ENCODE measurements around the gene CCSER1.
"Not testable (repeated sequence)": the region's sequence is repeated elsewhere in the genome, so short reads cannot be mapped to it uniquely, and the experiment has no call there.

Gene CCSER1

GRCh38 chr4:91448668-91449330, 1321.6 kb downstream of the CCSER1 start:
- DNase-seq = no peak

- no peak for DNase-seq
Measured at GRCh38 chr4:91454111-91454510, 1326.9 kb downstream of the CCSER1 start.

- not testable (repeated sequence) for DNase-seq
Measured at GRCh38 chr4:91462566-91462965, 1335.4 kb downstream of the CCSER1 start.

- no peak for DNase-seq
Measured at GRCh38 chr4:91470671-91471070, 1343.5 kb downstream of the CCSER1 start.

GRCh38 chr4:91471280-91471679, 1344.1 kb downstream of the CCSER1 start:
- DNase-seq = no peak

- DNase-seq = no peak
Measured at GRCh38 chr4:91472046-91472445, 1344.9 kb downstream of the CCSER1 start.

- no peak for DNase-seq
Measured at GRCh38 chr4:91485415-91485814, 1358.2 kb downstream of the CCSER1 start.

- no peak for DNase-seq
Measured at GRCh38 chr4:91488946-91489345, 1361.8 kb downstream of the CCSER1 start.

GRCh38 chr4:91497892-91498291, 1370.7 kb downstream of the CCSER1 start:
- no peak for DNase-seq

- DNase-seq = no peak
Measured at GRCh38 chr4:91502365-91502764, 1375.2 kb downstream of the CCSER1 start.

- no peak for DNase-seq
Measured at GRCh38 chr4:91513326-91513725, 1386.1 kb downstream of the CCSER1 start.

GRCh38 chr4:91519155-91519554, 1392.0 kb downstream of the CCSER1 start:
- no peak for DNase-seq

GRCh38 chr4:91525621-91526020, 1398.4 kb downstream of the CCSER1 start:
- DNase-seq = no peak

- DNase-seq = no peak
Measured at GRCh38 chr4:91527056-91527455, 1399.9 kb downstream of the CCSER1 start.

- no peak for DNase-seq
Measured at GRCh38 chr4:91567594-91567993, 1440.4 kb downstream of the CCSER1 start.

- no peak for DNase-seq
Measured at GRCh38 chr4:91577864-91578263, 1450.7 kb downstream of the CCSER1 start.

GRCh38 chr4:91590260-91590659, 1463.1 kb downstream of the CCSER1 start:
- DNase-seq = no peak

GRCh38 chr4:91592125-91592524, 1464.9 kb downstream of the CCSER1 start:
- DNase-seq = no peak

- DNase-seq = no peak
Measured at GRCh38 chr4:91596718-91597117, 1469.5 kb downstream of the CCSER1 start.

GRCh38 chr4:91598696-91599095, 1471.5 kb downstream of the CCSER1 start:
- no peak for DNase-seq

GRCh38 chr4:91600301-91600700, 1473.1 kb downstream of the CCSER1 start:
- no peak for DNase-seq

GRCh38 chr4:91601401-91601800, 1474.2 kb downstream of the CCSER1 start:
- DNase-seq = no peak

- no peak for DNase-seq
Measured at GRCh38 chr4:91611782-91612181, 1484.6 kb downstream of the CCSER1 start.

- no peak for DNase-seq
Measured at GRCh38 chr4:91620952-91621351, 1493.8 kb downstream of the CCSER1 start.

GRCh38 chr4:91621446-91621845, 1494.3 kb downstream of the CCSER1 start:
- DNase-seq = no peak

Measured in midbrain (tissue), 1 donor.